Mammary epithelial cell (primary cell): ENCODE data around the gene AS3MT.

ENCODE experiments used
- CTCF ChIP-seq, 2 donors: IDR thresholded peaks in 1 of 2; conservative IDR thresholded peaks in 1 of 2; 2 replicates each; pipeline ENCODE4 v1.5.1; 2011 to 2012; ENCODE audit warnings: inconsistent platforms in 2 of 2, low read length in 2 of 2, mild to moderate bottlenecking in 2 of 2, control low read depth in 1 of 2, low read depth in 1 of 2; ENCODE audit not compliant: insufficient read depth in 1 of 2; ENCODE audit errors: extremely low read depth in 1 of 2
- EZH2 ChIP-seq: IDR thresholded peaks from 2 replicates; pipeline ENCODE4 v1.6.1; 2012; ENCODE audit warnings: low read length, inconsistent platforms, borderline replicate concordance

GRCh38 chr10:102888048-102888447, 18.8 kb downstream of the AS3MT start:
- TF ChIP-seq CTCF (conservative IDR thresholded peaks at IDR 0.05 in 1 of 2, IDR thresholded peaks at IDR 0.05 in 1 of 2; ENCODE audit: extremely low read depth in 1 of 2, insufficient read depth in 1 of 2, low read depth in 1 of 2, low read length in 2 of 2) (no peak), EZH2 (no peak)
